Coronary artery (tissue), 2 donors: ENCODE measurements around the gene TMEM114.

Experiments used
- DNase-seq: peaks from one replicate; pipeline ENCODE4 v3.0.0-alpha.2; 2017; ENCODE audit warnings: low spot score
- H3K27ac ChIP-seq, 2 donors: fragments of 200-600 bp; sonication (generic); one replicate each; pipeline ENCODE4 v1.5.1; 2016 to 2019
- H3K4me3 ChIP-seq: fragments of 200-600 bp; sonication (generic); 2 replicates; pipeline ENCODE4 v1.5.1; 2016; ENCODE audit warnings: mild to moderate bottlenecking, moderate library complexity
- TF ChIP-seq, protein P1 (sequence below): fragments of 200-600 bp; sonication (generic); IDR thresholded peaks from one replicate; pipeline ENCODE4 v1.5.1; 2019; ENCODE audit warnings: antibody characterized with exemption

TMEM114 gene

DNA sequence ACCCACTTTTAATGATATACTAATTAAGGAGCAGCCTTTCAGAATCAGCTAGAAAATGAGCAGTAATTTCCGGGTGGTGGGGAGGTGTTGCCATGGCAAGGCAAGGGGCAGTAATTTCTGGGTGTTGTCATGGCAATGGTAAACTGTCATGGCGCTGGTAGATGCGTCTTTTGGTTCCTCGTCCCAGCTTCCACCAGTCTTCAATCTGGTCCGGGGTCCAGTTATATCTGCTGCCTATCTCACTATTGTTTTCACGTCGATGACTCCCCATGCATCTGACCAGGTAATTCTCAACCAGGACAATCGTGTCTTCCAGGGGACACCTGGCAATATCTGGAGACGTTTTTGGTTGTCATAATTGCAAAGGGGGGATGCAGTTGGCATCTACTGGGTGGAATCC, 34.9 kb downstream of the TMEM114 start:
- Histone ChIP-seq H3K4me3 (no peak overlapping the region), H3K27ac (no peak overlapping the region)
- DNase-seq = no peak
- TF ChIP-seq, protein P1, sequence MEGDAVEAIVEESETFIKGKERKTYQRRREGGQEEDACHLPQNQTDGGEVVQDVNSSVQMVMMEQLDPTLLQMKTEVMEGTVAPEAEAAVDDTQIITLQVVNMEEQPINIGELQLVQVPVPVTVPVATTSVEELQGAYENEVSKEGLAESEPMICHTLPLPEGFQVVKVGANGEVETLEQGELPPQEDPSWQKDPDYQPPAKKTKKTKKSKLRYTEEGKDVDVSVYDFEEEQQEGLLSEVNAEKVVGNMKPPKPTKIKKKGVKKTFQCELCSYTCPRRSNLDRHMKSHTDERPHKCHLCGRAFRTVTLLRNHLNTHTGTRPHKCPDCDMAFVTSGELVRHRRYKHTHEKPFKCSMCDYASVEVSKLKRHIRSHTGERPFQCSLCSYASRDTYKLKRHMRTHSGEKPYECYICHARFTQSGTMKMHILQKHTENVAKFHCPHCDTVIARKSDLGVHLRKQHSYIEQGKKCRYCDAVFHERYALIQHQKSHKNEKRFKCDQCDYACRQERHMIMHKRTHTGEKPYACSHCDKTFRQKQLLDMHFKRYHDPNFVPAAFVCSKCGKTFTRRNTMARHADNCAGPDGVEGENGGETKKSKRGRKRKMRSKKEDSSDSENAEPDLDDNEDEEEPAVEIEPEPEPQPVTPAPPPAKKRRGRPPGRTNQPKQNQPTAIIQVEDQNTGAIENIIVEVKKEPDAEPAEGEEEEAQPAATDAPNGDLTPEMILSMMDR = no peak

- H3K27ac ChIP-seq = no peak overlapping the region
Measured at GRCh38 chr16:8554881-8555280, 35.4 kb downstream of the TMEM114 start.

DNA sequence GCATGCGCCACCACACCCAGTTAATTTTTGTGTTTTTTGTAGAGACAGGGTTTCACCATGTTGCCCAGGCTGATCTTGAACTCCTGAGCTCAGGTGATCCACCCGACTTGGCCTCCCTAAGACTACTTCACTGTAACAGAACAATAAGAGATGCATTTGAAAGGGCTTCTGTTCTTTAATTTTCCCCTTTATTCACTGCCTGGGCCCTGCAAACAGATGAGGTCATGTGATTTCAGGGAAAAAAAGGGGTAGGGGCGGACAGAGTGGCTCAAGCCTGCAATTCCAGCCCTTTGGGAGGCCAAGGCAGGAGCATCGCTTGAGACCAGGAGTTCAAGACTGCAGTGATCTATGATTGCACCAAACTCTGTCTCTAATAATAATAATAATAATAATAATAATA, 36.3 kb downstream of the TMEM114 start:
- no peak for DNase-seq
- Histone ChIP-seq H3K4me3 (no peak overlapping the region), H3K27ac (no peak overlapping the region)
- TF ChIP-seq, protein P1 = no peak

More at GRCh38 chr16:8554881-8555280, 35.4 kb downstream of the TMEM114 start:
- DNase-seq = no peak
- TF ChIP-seq, protein P1 = no peak
- no peak overlapping the region for H3K4me3 ChIP-seq

GRCh38 chr16:8552487-8553221, 37.7 kb downstream of the TMEM114 start:
- DNase-seq = no peak
- TF ChIP-seq, protein P1 = no peak

GRCh38 chr16:8551388-8552332, 38.7 kb downstream of the TMEM114 start:
- DNase-seq = no peak
- no peak overlapping the region for H3K27ac ChIP-seq
- TF ChIP-seq, protein P1 = no peak
- H3K4me3 ChIP-seq = no peak overlapping the region

More at GRCh38 chr16:8552487-8553221, 37.7 kb downstream of the TMEM114 start:
- Histone ChIP-seq H3K4me3 (no peak overlapping the region), H3K27ac (no peak overlapping the region)

- Histone ChIP-seq H3K27ac (no peak overlapping the region), H3K4me3 (no peak overlapping the region)
- DNase-seq = no peak
- TF ChIP-seq, protein P1 = no peak
Measured at GRCh38 chr16:8550728-8551387, 39.5 kb downstream of the TMEM114 start.
